Measurements from ENCODE around the gene OSBP.
"Not testable (repeated sequence)": the region's sequence is repeated elsewhere in the genome, so short reads cannot be mapped to it uniquely, and the experiment has no call there.

The OSBP gene

GRCh38 chr11:59626969-59627368 lies 11.4 kb upstream of the OSBP start:
- not testable (repeated sequence) for H3K9ac ChIP-seq (ENCODE audit: low read length); H2AFZ ChIP-seq (ENCODE audit: low read depth, low read length); H2BK5ac ChIP-seq (ENCODE audit: low read depth, low read length, poor library complexity, severe bottlenecking); H3K14ac ChIP-seq (ENCODE audit: low read length in 2 of 2); H3K9me3 ChIP-seq (ENCODE audit: control insufficient read depth, low read length); H3K4me2 ChIP-seq (ENCODE audit: low read length, poor library complexity, severe bottlenecking); H4K8ac ChIP-seq (ENCODE audit: low read length); H3K27me3 ChIP-seq (ENCODE audit: control insufficient read depth in 1 of 2, insufficient read depth in 1 of 2, low read length in 2 of 2); H2BK15ac ChIP-seq (ENCODE audit: low read depth, poor library complexity, severe bottlenecking); H3K79me1 ChIP-seq (replicated peaks; ENCODE audit: low read length, poor library complexity, severe bottlenecking); H3K4me1 ChIP-seq (ENCODE audit: control insufficient read depth, insufficient read depth, low read depth, low read length); H3K23ac ChIP-seq (ENCODE audit: low read length in 2 of 2); H2BK120ac ChIP-seq (ENCODE audit: low read depth, low read length); H3K4me3 ChIP-seq (ENCODE audit: insufficient read depth in 1 of 2, low read depth in 1 of 2, low read length in 2 of 2); H3K27ac ChIP-seq (ENCODE audit: low read length, poor library complexity, severe bottlenecking); H3K4ac ChIP-seq (ENCODE audit: low read depth in 1 of 2, low read length in 2 of 2); H2AK5ac ChIP-seq (ENCODE audit: low read length, severe bottlenecking); H3K18ac ChIP-seq (ENCODE audit: low read depth in 1 of 2, low read length in 2 of 2); H2BK12ac ChIP-seq (ENCODE audit: low read length in 2 of 2); H4K91ac ChIP-seq (ENCODE audit: low read length)
- DNase-seq: peak; percentile 9
- H3K36me3 ChIP-seq (ENCODE audit: control insufficient read depth in 1 of 2, insufficient read depth in 2 of 2, low read depth in 1 of 2, low read length in 2 of 2): peaks cover 3 to 19% of the 10 kb centered on the region in 2 experiments
- 100% methylated on average over 3 of the region's 4 CpGs for WGBS

GRCh38 chr11:59625703-59626102 lies 10.1 kb upstream of the OSBP start:
- no peak overlapping the region for H4K8ac ChIP-seq (ENCODE audit: low read length)

GRCh38 chr11:59617876-59618275 lies 2.3 kb upstream of the OSBP start:
- H3K79me1 ChIP-seq (replicated peaks; ENCODE audit: low read length, poor library complexity, severe bottlenecking): peaks cover 3% of the 10 kb centered on the region
- no peak overlapping the region for H2BK5ac ChIP-seq (ENCODE audit: low read depth, low read length, poor library complexity, severe bottlenecking)
- no peak overlapping the region for H2BK12ac ChIP-seq (ENCODE audit: low read length in 2 of 2)
- no peak overlapping the region for H3K23ac ChIP-seq (ENCODE audit: low read length in 2 of 2)
- no peak overlapping the region for H3K18ac ChIP-seq (ENCODE audit: low read depth in 1 of 2, low read length in 2 of 2)
- no peak overlapping the region for H3K14ac ChIP-seq (ENCODE audit: low read length in 2 of 2)
- no peak overlapping the region for H4K91ac ChIP-seq (ENCODE audit: low read length)
- H2AFZ ChIP-seq (ENCODE audit: low read depth, low read length): no peak overlapping the region
- H3K27me3 ChIP-seq (ENCODE audit: control insufficient read depth in 1 of 2, insufficient read depth in 1 of 2, low read length in 2 of 2): no peaks in the 10 kb centered on the region
- no peak overlapping the region for H3K4me2 ChIP-seq (ENCODE audit: low read length, poor library complexity, severe bottlenecking)
- DNase-seq: no peak
- no peak overlapping the region for H2BK15ac ChIP-seq (ENCODE audit: low read depth, poor library complexity, severe bottlenecking)
- H3K9me3 ChIP-seq (ENCODE audit: control insufficient read depth, low read length): no peaks in the 10 kb centered on the region
- peaks cover 4% of the 10 kb centered on the region for H3K4me1 ChIP-seq (ENCODE audit: control insufficient read depth, insufficient read depth, low read depth, low read length)
- no peak overlapping the region for H3K9ac ChIP-seq (ENCODE audit: low read length)
- H3K4me3 ChIP-seq (ENCODE audit: insufficient read depth in 1 of 2, low read depth in 1 of 2, low read length in 2 of 2): no peak overlapping the region
- peaks cover 0 to 5% of the 10 kb centered on the region in 2 experiments for H3K36me3 ChIP-seq (ENCODE audit: control insufficient read depth in 1 of 2, insufficient read depth in 2 of 2, low read depth in 1 of 2, low read length in 2 of 2)
- no peak overlapping the region for H3K27ac ChIP-seq (ENCODE audit: low read length, poor library complexity, severe bottlenecking)
- H4K8ac ChIP-seq (ENCODE audit: low read length): no peak overlapping the region
- no peak overlapping the region for H2BK120ac ChIP-seq (ENCODE audit: low read depth, low read length)
- H3K4ac ChIP-seq (ENCODE audit: low read depth in 1 of 2, low read length in 2 of 2): no peak overlapping the region
- H2AK5ac ChIP-seq (ENCODE audit: low read length, severe bottlenecking): no peak overlapping the region
- no CpG with 5 or more reads among the region's 1 CpG for WGBS

More at GRCh38 chr11:59625703-59626102, 10.1 kb upstream of the OSBP start:
- Histone ChIP-seq H3K27ac (ENCODE audit: low read length, poor library complexity, severe bottlenecking) (no peak overlapping the region), H3K36me3 (ENCODE audit: control insufficient read depth in 1 of 2, insufficient read depth in 2 of 2, low read depth in 1 of 2, low read length in 2 of 2) (peaks cover 3 to 16% of the 10 kb centered on the region in 2 experiments), H2BK120ac (ENCODE audit: low read depth, low read length) (no peak overlapping the region), H2AFZ (ENCODE audit: low read depth, low read length) (no peak overlapping the region), H2BK12ac (ENCODE audit: low read length in 2 of 2) (no peak overlapping the region), H2AK5ac (ENCODE audit: low read length, severe bottlenecking) (no peak overlapping the region), H3K14ac (ENCODE audit: low read length in 2 of 2) (no peak overlapping the region), H4K91ac (ENCODE audit: low read length) (no peak overlapping the region), H3K4ac (ENCODE audit: low read depth in 1 of 2, low read length in 2 of 2) (no peak overlapping the region), H3K9ac (ENCODE audit: low read length) (no peak overlapping the region), H2BK15ac (ENCODE audit: low read depth, poor library complexity, severe bottlenecking) (no peak overlapping the region), H3K4me2 (ENCODE audit: low read length, poor library complexity, severe bottlenecking) (no peak overlapping the region), H3K27me3 (ENCODE audit: control insufficient read depth in 1 of 2, insufficient read depth in 1 of 2, low read length in 2 of 2) (no peaks in the 10 kb centered on the region), H3K23ac (ENCODE audit: low read length in 2 of 2) (no peak overlapping the region), H3K18ac (ENCODE audit: low read depth in 1 of 2, low read length in 2 of 2) (no peak overlapping the region), H3K4me1 (ENCODE audit: control insufficient read depth, insufficient read depth, low read depth, low read length) (peaks cover 2% of the 10 kb centered on the region), H3K4me3 (ENCODE audit: insufficient read depth in 1 of 2, low read depth in 1 of 2, low read length in 2 of 2) (no peak overlapping the region), H3K9me3 (ENCODE audit: control insufficient read depth, low read length) (no peaks in the 10 kb centered on the region), H2BK5ac (ENCODE audit: low read depth, low read length, poor library complexity, severe bottlenecking) (no peak overlapping the region), H3K79me1 (replicated peaks; ENCODE audit: low read length, poor library complexity, severe bottlenecking) (no peaks in the 10 kb centered on the region)
- DNase-seq: no peak
- 93% methylated on average over 3 of the region's 3 CpGs for WGBS

- no peaks in the 10 kb centered on the region for H3K9me3 ChIP-seq (ENCODE audit: control insufficient read depth, low read length)
- H3K4me2 ChIP-seq (ENCODE audit: low read length, poor library complexity, severe bottlenecking): peak overlapping the region; percentile 85
- H3K14ac ChIP-seq (ENCODE audit: low read length in 2 of 2): no peak overlapping the region
- no peak overlapping the region for H2AK5ac ChIP-seq (ENCODE audit: low read length, severe bottlenecking)
- peaks cover 3 to 11% of the 10 kb centered on the region in 2 experiments for H3K36me3 ChIP-seq (ENCODE audit: control insufficient read depth in 1 of 2, insufficient read depth in 2 of 2, low read depth in 1 of 2, low read length in 2 of 2)
- H4K91ac ChIP-seq (ENCODE audit: low read length): peak overlapping the region; percentile 82
- H2BK15ac ChIP-seq (ENCODE audit: low read depth, poor library complexity, severe bottlenecking): peak overlapping the region; percentile 82
- peaks cover 7% of the 10 kb centered on the region for H3K4me1 ChIP-seq (ENCODE audit: control insufficient read depth, insufficient read depth, low read depth, low read length)
- H3K79me1 ChIP-seq (replicated peaks; ENCODE audit: low read length, poor library complexity, severe bottlenecking): peaks cover 5% of the 10 kb centered on the region
- no peak overlapping the region for H3K23ac ChIP-seq (ENCODE audit: low read length in 2 of 2)
- H2BK5ac ChIP-seq (ENCODE audit: low read depth, low read length, poor library complexity, severe bottlenecking): no peak overlapping the region
- H2BK12ac ChIP-seq (ENCODE audit: low read length in 2 of 2): peak overlapping the region in 1 of 2 experiments; percentile 47
- H3K27ac ChIP-seq (ENCODE audit: low read length, poor library complexity, severe bottlenecking): peak overlapping the region; percentile 54
- no peak for DNase-seq
- H3K4ac ChIP-seq (ENCODE audit: low read depth in 1 of 2, low read length in 2 of 2): peak overlapping the region in 1 of 2 experiments; percentile 77
- H2AFZ ChIP-seq (ENCODE audit: low read depth, low read length): peak overlapping the region; percentile 1
- H3K27me3 ChIP-seq (ENCODE audit: control insufficient read depth in 1 of 2, insufficient read depth in 1 of 2, low read length in 2 of 2): no peaks in the 10 kb centered on the region
- H4K8ac ChIP-seq (ENCODE audit: low read length): peak overlapping the region; percentile 87
- H3K4me3 ChIP-seq (ENCODE audit: insufficient read depth in 1 of 2, low read depth in 1 of 2, low read length in 2 of 2): peak overlapping the region; percentile 18 to 77
- H3K9ac ChIP-seq (ENCODE audit: low read length): peak overlapping the region; percentile 93
- WGBS: under 1% methylated on average over 15 of the region's 18 CpGs
- peak overlapping the region; percentile 71 for H2BK120ac ChIP-seq (ENCODE audit: low read depth, low read length)
- H3K18ac ChIP-seq (ENCODE audit: low read depth in 1 of 2, low read length in 2 of 2): peak overlapping the region; percentile 37 to 69
Measured at GRCh38 chr11:59616396-59616982, 915 bp upstream of the OSBP start.

Data from mesenchymal stem cell (in vitro differentiated cells and primary cell).